Loucy (cell line): ENCODE measurements around the gene UQCRC1.

Source experiments
- H2AFZ ChIP-seq: fragments of 200-600 bp; sonication (generic); 2 replicates; pipeline ENCODE4 v1.6.0; 2016; ENCODE audit warnings: antibody characterized with exemption, mild to moderate bottlenecking, low read length, moderate library complexity
- H3F3A ChIP-seq: fragments of 200-600 bp; 2 replicates; pipeline ENCODE4 v1.6.0; 2016; ENCODE audit warnings: antibody characterized with exemption, low read depth, mild to moderate bottlenecking
- H3K27me3 ChIP-seq: fragments of 200-600 bp; sonication (generic); 2 replicates; pipeline ENCODE4 v1.6.1; 2014; ENCODE audit warnings: low read length, mild to moderate bottlenecking; ENCODE audit not compliant: insufficient read depth, poor library complexity, severe bottlenecking
- H3K36me3 ChIP-seq: fragments of 200-600 bp; sonication (generic); 2 replicates; pipeline ENCODE4 v1.6.1; 2016; ENCODE audit warnings: low read length; ENCODE audit not compliant: insufficient read depth
- H3K4me1 ChIP-seq: fragments of 200-600 bp; sonication (generic); 2 replicates; pipeline ENCODE4 v1.5.1; 2014; ENCODE audit warnings: low read length, mild to moderate bottlenecking; ENCODE audit not compliant: insufficient read depth, poor library complexity, severe bottlenecking
- H3K4me2 ChIP-seq: fragments of 200-600 bp; sonication (generic); 2 replicates; pipeline ENCODE4 v1.6.0; 2014; ENCODE audit warnings: antibody characterized with exemption, low read length, low read depth, mild to moderate bottlenecking; ENCODE audit not compliant: poor library complexity, severe bottlenecking
- H3K4me3 ChIP-seq: fragments of 200-600 bp; sonication (generic); 2 replicates; pipeline ENCODE4 v1.5.1; 2014; ENCODE audit warnings: low read length, mild to moderate bottlenecking, mixed read lengths; ENCODE audit not compliant: poor library complexity, severe bottlenecking
- H3K79me2 ChIP-seq: fragments of 200-600 bp; sonication (generic); 2 replicates; pipeline ENCODE4 v1.6.1; 2014; ENCODE audit warnings: low read length; ENCODE audit not compliant: insufficient read depth
- H3K9ac ChIP-seq: fragments of 200-600 bp; sonication (generic); 2 replicates; pipeline ENCODE4 v1.6.0; 2014; ENCODE audit warnings: mild to moderate bottlenecking, low read depth, low read length, moderate library complexity; ENCODE audit not compliant: poor library complexity, severe bottlenecking
- H3K9me2 ChIP-seq: fragments of 200-600 bp; sonication (generic); replicated peaks from 2 replicates; pipeline ENCODE4 v1.6.1; 2016; ENCODE audit warnings: low read depth, low read length, mixed read lengths
- H3K9me3 ChIP-seq: fragments of 200-600 bp; sonication (generic); 2 replicates; pipeline ENCODE4 v1.6.1; 2014; ENCODE audit warnings: mild to moderate bottlenecking, antibody characterized with exemption, low read length, low read depth; ENCODE audit not compliant: insufficient read depth
- H4K20me1 ChIP-seq: fragments of 200-600 bp; sonication (generic); 2 replicates; pipeline ENCODE4 v1.6.0; 2014; ENCODE audit warnings: antibody characterized with exemption, low read length, mild to moderate bottlenecking; ENCODE audit not compliant: insufficient read depth, poor library complexity, severe bottlenecking
- CTCF ChIP-seq: fragments of 200-600 bp; sonication (generic); conservative IDR thresholded peaks from 2 replicates; pipeline ENCODE4 v1.5.1; 2014; ENCODE audit warnings: mild to moderate bottlenecking, antibody characterized with exemption, low read length
- EZH2phosphoT487 ChIP-seq: fragments of 200-600 bp; IDR thresholded peaks from 2 replicates; pipeline ENCODE4 v1.6.1; 2018; ENCODE audit warnings: antibody characterized with exemption, mild to moderate bottlenecking, moderate library complexity, borderline replicate concordance

The UQCRC1 gene

GRCh38 chr3:48651771-48652170 lies 42.3 kb upstream of the UQCRC1 start:
- Histone ChIP-seq H3K36me3 (no peaks in the 10 kb centered on the region), H3K9ac (no peak overlapping the region), H3K9me2 (no peaks in the 10 kb centered on the region)

GRCh38 chr3:48650723-48651122 lies 41.3 kb upstream of the UQCRC1 start:
- Histone ChIP-seq H3F3A (no peaks in the 10 kb centered on the region), H3K4me2 (no peak overlapping the region), H2AFZ (no peak overlapping the region), H3K27me3 (no peaks in the 10 kb centered on the region), H3K9me3 (no peaks in the 10 kb centered on the region), H3K36me3 (no peaks in the 10 kb centered on the region), H3K9ac (no peak overlapping the region), H3K79me2 (no peaks in the 10 kb centered on the region), H3K4me3 (no peak overlapping the region), H3K4me1 (no peaks in the 10 kb centered on the region), H3K9me2 (no peaks in the 10 kb centered on the region), H4K20me1 (no peaks in the 10 kb centered on the region)
- no peak for TF ChIP-seq CTCF
- TF ChIP-seq EZH2phosphoT487: no peak

More at GRCh38 chr3:48651771-48652170, 42.3 kb upstream of the UQCRC1 start:
- Histone ChIP-seq H3K9me3 (no peaks in the 10 kb centered on the region), H2AFZ (no peak overlapping the region), H3K79me2 (no peaks in the 10 kb centered on the region), H4K20me1 (no peaks in the 10 kb centered on the region), H3K4me2 (no peak overlapping the region), H3K27me3 (no peaks in the 10 kb centered on the region), H3F3A (no peaks in the 10 kb centered on the region), H3K4me3 (no peak overlapping the region), H3K4me1 (no peaks in the 10 kb centered on the region)
- TF ChIP-seq EZH2phosphoT487 (no peak), CTCF (no peak)

GRCh38 chr3:48648188-48648850 lies 38.9 kb upstream of the UQCRC1 start:
- Histone ChIP-seq H2AFZ (no peak overlapping the region), H3K9ac (no peak overlapping the region), H3K9me2 (no peaks in the 10 kb centered on the region), H3K4me3 (no peak overlapping the region), H3F3A (no peaks in the 10 kb centered on the region), H3K9me3 (no peaks in the 10 kb centered on the region), H3K36me3 (no peaks in the 10 kb centered on the region), H4K20me1 (no peaks in the 10 kb centered on the region), H3K4me2 (no peak overlapping the region), H3K79me2 (no peaks in the 10 kb centered on the region), H3K4me1 (no peaks in the 10 kb centered on the region), H3K27me3 (no peaks in the 10 kb centered on the region)
- TF ChIP-seq CTCF (no peak), EZH2phosphoT487 (no peak)
